ENCODE data around the gene PDE4B.

GRCh38 chr1:66303646-66304045 lies 511.0 kb downstream of the PDE4B start:
- no peak for TF ChIP-seq POLR2A (IDR thresholded peaks at IDR 0.05; ENCODE audit: low read length)
- no peak for TF ChIP-seq GATA1 (IDR thresholded peaks at IDR 0.05; ENCODE audit: low read depth, low read length)

Measured in erythroblast (primary cell).